GM23338 (cell line): ENCODE data around the gene MTR. TPM values are rescaled to one million over a fixed set of nuclear protein-coding genes. Genes with fewer than 3 reads are reported as not detected.

Experiments used
- ATAC-seq: fragments of 200-7000 bp; cut with Tn5 transposase; 3 replicates; pipeline ENCODE4 v1.9.1; 2020
- DNase-seq: peaks from one replicate; pipeline ENCODE4 v3.0.0-alpha.2; 2015; ENCODE audit warnings: low spot score
- H2AFZ ChIP-seq: fragments of 200-600 bp; sonication (generic); 2 replicates; pipeline ENCODE4 v1.8.0; 2016; ENCODE audit warnings: antibody characterized with exemption, mild to moderate bottlenecking, moderate library complexity
- H3F3A ChIP-seq: fragments of 200-600 bp; sonication (generic); replicated peaks from 2 replicates; pipeline ENCODE4 v1.8.0; 2017; ENCODE audit warnings: antibody characterized with exemption, mixed run types, low read depth
- H3K27ac ChIP-seq: fragments of 200-600 bp; sonication (generic); 2 replicates; pipeline ENCODE4 v1.6.1; 2016; ENCODE audit warnings: low read depth
- H3K27me3 ChIP-seq: fragments of 200-600 bp; sonication (generic); 2 replicates; pipeline ENCODE4 v1.8.0; 2016; ENCODE audit warnings: mild to moderate bottlenecking, mixed run types, moderate library complexity; ENCODE audit not compliant: insufficient read depth
- H3K36me3 ChIP-seq: fragments of 200-600 bp; sonication (generic); 2 replicates; pipeline ENCODE4 v1.8.0; 2016; ENCODE audit warnings: mild to moderate bottlenecking; ENCODE audit not compliant: insufficient read depth
- H3K4me1 ChIP-seq: fragments of 200-600 bp; sonication (generic); 2 replicates; pipeline ENCODE4 v1.8.0; 2016; ENCODE audit warnings: mild to moderate bottlenecking, moderate library complexity; ENCODE audit not compliant: insufficient read depth
- H3K4me2 ChIP-seq: fragments of 200-600 bp; sonication (generic); 2 replicates; pipeline ENCODE4 v1.7.1; 2017; ENCODE audit warnings: mixed run types
- H3K4me3 ChIP-seq: fragments of 200-600 bp; sonication (generic); 2 replicates; pipeline ENCODE4 v1.6.1; 2016; ENCODE audit warnings: mixed run types
- H3K79me2 ChIP-seq: fragments of 200-600 bp; sonication (generic); replicated peaks from 2 replicates; pipeline ENCODE4 v1.8.0; 2017; ENCODE audit warnings: mild to moderate bottlenecking; ENCODE audit not compliant: insufficient read depth
- H3K9me2 ChIP-seq: fragments of 200-600 bp; sonication (generic); 2 replicates; pipeline ENCODE4 v1.8.0; 2017; ENCODE audit not compliant: insufficient read depth
- H4K20me1 ChIP-seq: fragments of 200-600 bp; sonication (generic); replicated peaks from 2 replicates; pipeline ENCODE4 v1.8.0; 2017; ENCODE audit warnings: mild to moderate bottlenecking; ENCODE audit not compliant: insufficient read depth
- H3K27ac Mint-ChIP-seq: 2 replicates; pipeline ENCODE4 v1.8.0; 2020; ENCODE audit warnings: inconsistent platforms, mild to moderate bottlenecking, moderate library complexity, mixed read lengths
- H3K27me3 Mint-ChIP-seq: 3 replicates; pipeline ENCODE4 v1.8.0; 2022; ENCODE audit warnings: low read depth, mild to moderate bottlenecking, moderate library complexity, mixed read lengths, inconsistent platforms; ENCODE audit not compliant: insufficient read depth, poor library complexity
- H3K36me3 Mint-ChIP-seq: 3 replicates; pipeline ENCODE4 v1.8.0; 2021; ENCODE audit warnings: low read depth, mild to moderate bottlenecking, inconsistent platforms, moderate library complexity, mixed read lengths
- H3K4me1 Mint-ChIP-seq: 3 replicates; pipeline ENCODE4 v1.8.0; 2020; ENCODE audit warnings: mild to moderate bottlenecking, inconsistent platforms, mixed read lengths
- H3K4me3 Mint-ChIP-seq: 3 replicates; pipeline ENCODE4 v1.8.0; 2021; ENCODE audit warnings: moderate library complexity, mild to moderate bottlenecking, inconsistent platforms, mixed read lengths
- H3K9me3 Mint-ChIP-seq: 3 replicates; pipeline ENCODE4 v1.8.0; 2020; ENCODE audit warnings: moderate library complexity, mild to moderate bottlenecking, inconsistent platforms, mixed read lengths
- EZH2phosphoT487 ChIP-seq: fragments of 200-600 bp; sonication (generic); IDR thresholded peaks from one replicate; pipeline ENCODE4 v1.8.1; 2018; ENCODE audit warnings: antibody characterized with exemption; ENCODE audit not compliant: unreplicated experiment
- JUNB ChIP-seq: IDR thresholded peaks from one replicate; pipeline ENCODE4 v1.6.1; 2016; ENCODE audit warnings: antibody characterized with exemption; ENCODE audit not compliant: unreplicated experiment
- POLR2AphosphoS5 ChIP-seq: IDR thresholded peaks from 2 replicates; pipeline ENCODE4 v1.6.1; 2016; ENCODE audit warnings: antibody characterized with exemption, low read depth
- polyA plus RNA-seq: library from polyadenylated mRNA; unstranded; fragments of >200 nt; fragmentation: Nextera tagmentation; extraction: Ambion mirVana; gene quantifications from 2 replicates; pipeline ENCODE4 v1.2.1, GENCODE V29; 2016
- total RNA-seq: library from RNA; depleted of rRNA; stranded (reverse); fragments of >200 nt; shearing (Covaris generic); gene quantifications from 2 replicates; pipeline ENCODE4 v1.2.3, GENCODE V29; 2014
- TF ChIP-seq, protein P1 (sequence below): fragments of 250-450 bp; sonication (Bioruptor Pico); IDR thresholded peaks from 2 replicates; pipeline ENCODE4 v1.5.0; 2020; ENCODE audit warnings: mild to moderate bottlenecking, moderate library complexity
- TF ChIP-seq, protein P2 (sequence below), 2 experiments: fragments of 200-600 bp in 1 of 2; sonication (generic) in 1 of 2; conservative IDR thresholded peaks; 2 replicates each; pipeline versions ENCODE4 v1.5.1 to v1.6.1; 2016 to 2017; ENCODE audit warnings: antibody characterized with exemption in 2 of 2, low read depth in 2 of 2, mild to moderate bottlenecking in 2 of 2, moderate library complexity in 1 of 2

MTR gene
- total and polyA plus RNA-seq, 2 experiments from 2014 or later = 6.4 to 20.0 TPM

DNA sequence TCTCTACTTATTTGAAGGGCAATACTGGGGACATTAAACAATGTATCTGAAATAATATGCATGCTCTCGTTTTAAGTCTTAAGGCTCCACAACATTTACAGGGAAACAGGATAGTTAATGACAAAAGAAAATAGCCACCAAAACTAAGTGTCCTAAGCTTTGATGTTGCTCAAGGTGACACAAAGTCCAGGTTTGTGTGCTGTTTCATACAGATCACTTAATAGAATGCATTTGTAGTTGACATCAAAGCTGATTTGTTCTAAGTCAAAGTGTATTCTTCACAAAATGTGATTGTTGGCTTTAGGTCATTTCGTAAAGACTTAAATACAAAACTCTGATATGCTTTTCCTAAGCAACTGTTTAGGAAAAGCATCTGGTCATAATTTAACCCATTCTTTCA lies 37.5 kb upstream of the MTR start (continued):
- TF ChIP-seq, protein P1, sequence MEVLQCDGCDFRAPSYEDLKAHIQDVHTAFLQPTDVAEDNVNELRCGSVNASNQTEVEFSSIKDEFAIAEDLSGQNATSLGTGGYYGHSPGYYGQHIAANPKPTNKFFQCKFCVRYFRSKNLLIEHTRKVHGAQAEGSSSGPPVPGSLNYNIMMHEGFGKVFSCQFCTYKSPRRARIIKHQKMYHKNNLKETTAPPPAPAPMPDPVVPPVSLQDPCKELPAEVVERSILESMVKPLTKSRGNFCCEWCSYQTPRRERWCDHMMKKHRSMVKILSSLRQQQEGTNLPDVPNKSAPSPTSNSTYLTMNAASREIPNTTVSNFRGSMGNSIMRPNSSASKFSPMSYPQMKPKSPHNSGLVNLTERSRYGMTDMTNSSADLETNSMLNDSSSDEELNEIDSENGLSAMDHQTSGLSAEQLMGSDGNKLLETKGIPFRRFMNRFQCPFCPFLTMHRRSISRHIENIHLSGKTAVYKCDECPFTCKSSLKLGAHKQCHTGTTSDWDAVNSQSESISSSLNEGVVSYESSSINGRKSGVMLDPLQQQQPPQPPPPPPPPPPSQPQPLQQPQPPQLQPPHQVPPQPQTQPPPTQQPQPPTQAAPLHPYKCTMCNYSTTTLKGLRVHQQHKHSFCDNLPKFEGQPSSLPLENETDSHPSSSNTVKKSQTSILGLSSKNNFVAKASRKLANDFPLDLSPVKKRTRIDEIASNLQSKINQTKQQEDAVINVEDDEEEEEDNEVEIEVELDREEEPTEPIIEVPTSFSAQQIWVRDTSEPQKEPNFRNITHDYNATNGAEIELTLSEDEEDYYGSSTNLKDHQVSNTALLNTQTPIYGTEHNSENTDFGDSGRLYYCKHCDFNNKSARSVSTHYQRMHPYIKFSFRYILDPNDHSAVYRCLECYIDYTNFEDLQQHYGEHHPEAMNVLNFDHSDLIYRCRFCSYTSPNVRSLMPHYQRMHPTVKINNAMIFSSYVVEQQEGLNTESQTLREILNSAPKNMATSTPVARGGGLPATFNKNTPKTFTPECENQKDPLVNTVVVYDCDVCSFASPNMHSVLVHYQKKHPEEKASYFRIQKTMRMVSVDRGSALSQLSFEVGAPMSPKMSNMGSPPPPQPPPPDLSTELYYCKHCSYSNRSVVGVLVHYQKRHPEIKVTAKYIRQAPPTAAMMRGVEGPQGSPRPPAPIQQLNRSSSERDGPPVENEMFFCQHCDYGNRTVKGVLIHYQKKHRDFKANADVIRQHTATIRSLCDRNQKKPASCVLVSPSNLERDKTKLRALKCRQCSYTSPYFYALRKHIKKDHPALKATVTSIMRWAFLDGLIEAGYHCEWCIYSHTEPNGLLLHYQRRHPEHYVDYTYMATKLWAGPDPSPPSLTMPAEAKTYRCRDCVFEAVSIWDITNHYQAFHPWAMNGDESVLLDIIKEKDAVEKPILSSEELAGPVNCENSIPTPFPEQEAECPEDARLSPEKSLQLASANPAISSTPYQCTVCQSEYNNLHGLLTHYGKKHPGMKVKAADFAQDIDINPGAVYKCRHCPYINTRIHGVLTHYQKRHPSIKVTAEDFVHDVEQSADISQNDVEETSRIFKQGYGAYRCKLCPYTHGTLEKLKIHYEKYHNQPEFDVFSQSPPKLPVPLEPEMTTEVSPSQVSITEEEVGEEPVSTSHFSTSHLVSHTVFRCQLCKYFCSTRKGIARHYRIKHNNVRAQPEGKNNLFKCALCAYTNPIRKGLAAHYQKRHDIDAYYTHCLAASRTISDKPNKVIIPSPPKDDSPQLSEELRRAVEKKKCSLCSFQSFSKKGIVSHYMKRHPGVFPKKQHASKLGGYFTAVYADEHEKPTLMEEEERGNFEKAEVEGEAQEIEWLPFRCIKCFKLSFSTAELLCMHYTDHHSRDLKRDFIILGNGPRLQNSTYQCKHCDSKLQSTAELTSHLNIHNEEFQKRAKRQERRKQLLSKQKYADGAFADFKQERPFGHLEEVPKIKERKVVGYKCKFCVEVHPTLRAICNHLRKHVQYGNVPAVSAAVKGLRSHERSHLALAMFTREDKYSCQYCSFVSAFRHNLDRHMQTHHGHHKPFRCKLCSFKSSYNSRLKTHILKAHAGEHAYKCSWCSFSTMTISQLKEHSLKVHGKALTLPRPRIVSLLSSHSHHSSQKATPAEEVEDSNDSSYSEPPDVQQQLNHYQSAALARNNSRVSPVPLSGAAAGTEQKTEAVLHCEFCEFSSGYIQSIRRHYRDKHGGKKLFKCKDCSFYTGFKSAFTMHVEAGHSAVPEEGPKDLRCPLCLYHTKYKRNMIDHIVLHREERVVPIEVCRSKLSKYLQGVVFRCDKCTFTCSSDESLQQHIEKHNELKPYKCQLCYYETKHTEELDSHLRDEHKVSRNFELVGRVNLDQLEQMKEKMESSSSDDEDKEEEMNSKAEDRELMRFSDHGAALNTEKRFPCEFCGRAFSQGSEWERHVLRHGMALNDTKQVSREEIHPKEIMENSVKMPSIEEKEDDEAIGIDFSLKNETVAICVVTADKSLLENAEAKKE = no peak
- no peak for TF ChIP-seq EZH2phosphoT487
- TF ChIP-seq JUNB = no peak

DNA sequence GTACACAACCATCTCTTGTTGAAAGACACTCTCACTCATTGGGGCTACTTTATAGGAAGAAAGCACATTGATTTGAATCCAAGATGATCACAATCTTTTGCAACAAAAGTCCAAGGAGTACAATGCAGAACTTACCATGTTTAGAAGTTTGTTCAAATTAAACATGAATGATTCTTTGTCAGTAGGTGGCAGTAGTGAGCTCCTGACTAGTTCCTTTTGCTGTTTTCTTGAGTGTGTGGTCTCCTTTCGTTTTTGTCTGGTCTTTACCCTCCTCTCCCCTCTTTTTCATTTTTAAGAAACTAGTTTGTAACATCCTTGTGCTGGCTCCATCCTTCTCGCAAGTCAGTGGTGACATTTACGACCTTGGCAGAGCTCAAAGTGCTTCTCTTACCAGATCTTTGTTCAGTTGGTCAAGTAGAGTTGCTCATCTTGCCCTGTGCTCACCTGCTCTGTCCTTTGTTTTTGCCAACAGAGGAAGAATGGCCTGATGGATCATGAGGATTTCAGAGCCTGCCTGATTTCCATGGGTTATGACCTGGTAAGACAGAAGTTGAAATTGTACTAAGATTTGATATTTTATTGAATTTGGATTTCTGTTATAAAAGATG lies 35.7 kb upstream of the MTR start:
- H3K4me1 Mint-ChIP-seq = 0 out of 3 replicates have a peak, but pooled peaks cover 2% of the 10 kb centered on the region
- Histone ChIP-seq H3K4me2 (no peak overlapping the region), H3K27ac (no peak overlapping the region), H3K9me2 (no peaks in the 10 kb centered on the region), H3F3A (no peaks in the 10 kb centered on the region), H3K27me3 (no peaks in the 10 kb centered on the region), H3K4me1 (no peaks in the 10 kb centered on the region), H2AFZ (no peak overlapping the region), H3K36me3 (no peaks in the 10 kb centered on the region), H3K79me2 (no peaks in the 10 kb centered on the region), H4K20me1 (0 out of 2 replicates have a peak, but pooled peaks cover 3% of the 10 kb centered on the region), H3K4me3 (no peak overlapping the region)
- H3K27me3 Mint-ChIP-seq = no peaks in the 10 kb centered on the region
- H3K27ac Mint-ChIP-seq = 0 out of 2 replicates have a peak overlapping the region, but pooled peaks have one; percentile 72
- TF ChIP-seq, protein P2, sequence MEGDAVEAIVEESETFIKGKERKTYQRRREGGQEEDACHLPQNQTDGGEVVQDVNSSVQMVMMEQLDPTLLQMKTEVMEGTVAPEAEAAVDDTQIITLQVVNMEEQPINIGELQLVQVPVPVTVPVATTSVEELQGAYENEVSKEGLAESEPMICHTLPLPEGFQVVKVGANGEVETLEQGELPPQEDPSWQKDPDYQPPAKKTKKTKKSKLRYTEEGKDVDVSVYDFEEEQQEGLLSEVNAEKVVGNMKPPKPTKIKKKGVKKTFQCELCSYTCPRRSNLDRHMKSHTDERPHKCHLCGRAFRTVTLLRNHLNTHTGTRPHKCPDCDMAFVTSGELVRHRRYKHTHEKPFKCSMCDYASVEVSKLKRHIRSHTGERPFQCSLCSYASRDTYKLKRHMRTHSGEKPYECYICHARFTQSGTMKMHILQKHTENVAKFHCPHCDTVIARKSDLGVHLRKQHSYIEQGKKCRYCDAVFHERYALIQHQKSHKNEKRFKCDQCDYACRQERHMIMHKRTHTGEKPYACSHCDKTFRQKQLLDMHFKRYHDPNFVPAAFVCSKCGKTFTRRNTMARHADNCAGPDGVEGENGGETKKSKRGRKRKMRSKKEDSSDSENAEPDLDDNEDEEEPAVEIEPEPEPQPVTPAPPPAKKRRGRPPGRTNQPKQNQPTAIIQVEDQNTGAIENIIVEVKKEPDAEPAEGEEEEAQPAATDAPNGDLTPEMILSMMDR (conservative IDR thresholded peaks at IDR 0.05; ENCODE audit: low read depth in 2 of 2) = peak; percentile 72 to 79
- no peak for TF ChIP-seq POLR2AphosphoS5
- no peak overlapping the region for H3K4me3 Mint-ChIP-seq
- no peaks in the 10 kb centered on the region for H3K36me3 Mint-ChIP-seq
- DNase-seq (peak; percentile 86), ATAC-seq (peak; percentile 48; the same call in 2 of the 3 replicates)
- H3K9me3 Mint-ChIP-seq = no peaks in the 10 kb centered on the region
